Measurements from ENCODE around the gene IFI35. TPM values are rescaled to one million over a fixed set of nuclear protein-coding genes. Genes with fewer than 3 reads are reported as not detected.

The IFI35 gene
- polyA plus RNA-seq (2011; rRNA removed) (20.2 and 21.3 TPM in 2 replicates), polyA plus RNA-seq (2017; fragmentation: RNase III; extraction: RNeasy Plus Mini Kit Qiagen cat#74134 plus additional on column Dnase treatment) (10.6 to 12.9 TPM (median 10.8 TPM) in 3 replicates), polyA minus RNA-seq (2011; rRNA and poly(A)+ RNA removed) (15.6 and 18.7 TPM in 2 replicates)
- 15.4 and 17.0 TPM in 2 replicates for polyA plus RNA-seq (2012; cell fraction: cytosol; rRNA removed)
- polyA plus RNA-seq (2012; cell fraction: nucleus; rRNA removed) = 21.1 and 22.2 TPM in 2 replicates

DNA sequence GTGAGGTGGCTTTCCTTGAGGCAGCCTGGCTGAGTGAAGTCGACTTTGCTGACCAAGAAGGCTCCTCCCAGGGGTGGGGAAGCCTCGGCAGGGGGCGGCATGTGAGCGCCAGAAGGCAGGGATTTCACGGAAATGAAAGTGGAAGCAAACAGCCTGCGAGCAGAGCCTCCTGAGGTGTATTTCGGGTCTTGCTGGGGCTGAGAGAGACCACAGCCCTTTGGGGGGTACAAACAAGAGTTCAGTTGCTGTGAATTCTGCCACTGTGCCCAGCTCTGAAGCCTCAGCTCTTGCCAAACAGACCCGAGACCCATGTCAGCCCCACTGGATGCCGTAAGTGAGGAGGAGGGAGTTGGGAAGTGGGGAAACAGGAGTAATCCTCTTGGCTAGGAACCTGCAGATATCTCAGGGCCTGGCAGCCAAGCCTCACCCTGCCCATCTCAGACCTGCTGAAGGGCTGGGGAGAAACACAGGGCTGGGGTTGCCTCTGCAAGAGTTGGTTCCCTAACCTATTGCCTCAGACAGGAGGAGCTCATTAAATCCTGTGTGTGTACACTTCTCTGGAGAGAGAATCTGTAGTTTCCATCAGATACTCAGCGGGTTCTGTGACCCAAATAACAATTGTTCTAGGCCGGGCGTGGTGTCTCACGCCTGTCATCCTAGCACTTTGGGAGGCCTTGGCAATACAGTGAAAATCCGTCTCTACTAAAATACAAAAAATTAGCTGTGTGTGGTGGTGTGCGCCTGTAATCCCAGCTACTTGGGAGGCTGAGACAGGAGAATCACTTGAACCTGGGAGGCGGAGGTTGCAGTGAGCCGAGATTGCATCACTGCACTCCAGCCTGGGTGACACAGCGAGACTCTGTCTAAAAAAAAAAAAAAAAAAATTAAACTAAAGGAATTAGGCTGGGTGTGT lies at the start of gene IFI35:
TSS of gene IFI35 (plus strand) at position 146 of the 913 bp plus-strand sequence. CDS start at position 310, 164 bp downstream.
- ChIA-PET POLR2A (interaction anchor here (1.0 to 1.9 kb wide), 4 partner anchors 9 to 309 kb away, joined by 3 to 44 read pairs (median 4); partner anchors contain the start of gene RPL27), CTCF (interaction anchor here (0.8 to 1.6 kb wide), 8 partner anchors 10 to 216 kb away, joined by 3 to 13 read pairs (median 3); partner anchors contain the start of gene RND2)
- peak within 1 kb of the TSS; percentile 83 to 92 for H3K27ac ChIP-seq
- H3K4me2 ChIP-seq = peak within 1 kb of the TSS; percentile 85
- ATAC-seq (peak; percentile 82 to 84), FAIRE-seq (no peak), DNase-seq (ENCODE audit: low read depth in 1 of 2, low spot score in 1 of 2) (peak; percentile 80 to 85)
- TF ChIP-seq TP53 (CRISPR knock-in tag; IDR thresholded peaks at IDR 0.05) (no peak), CEBPB (IDR thresholded peaks at IDR 0.05) (no peak; a peak in 1 of 4 replicates), RAD21 (conservative IDR thresholded peaks at IDR 0.05 in 1 of 2, IDR thresholded peaks at IDR 0.05 in 1 of 2) (peak; percentile 59 to 66), POLR2A (IDR thresholded peaks at IDR 0.05; ENCODE audit: low read length) (peak; percentile 41; the same call in 1 of the 2 replicates), PHF8 (IDR thresholded peaks at IDR 0.05; ENCODE audit: borderline replicate concordance, low read depth) (peak; percentile 68; the same call in 1 of the 2 replicates), RCOR1 (IDR thresholded peaks at IDR 0.05; ENCODE audit: low read depth, low read length) (no peak), MYC (IDR thresholded peaks at IDR 0.05; ENCODE audit: borderline replicate concordance, low read length) (no peak), ZC3H11A (IDR thresholded peaks at IDR 0.05) (no peak), MAFK (IDR thresholded peaks at IDR 0.05; ENCODE audit: partially characterized antibody) (peak; percentile 22), JUN (IDR thresholded peaks at IDR 0.05) (peak; percentile 11 to 58; a peak in 1 of 5 replicates)
- TF ChIP-seq, protein P1, sequence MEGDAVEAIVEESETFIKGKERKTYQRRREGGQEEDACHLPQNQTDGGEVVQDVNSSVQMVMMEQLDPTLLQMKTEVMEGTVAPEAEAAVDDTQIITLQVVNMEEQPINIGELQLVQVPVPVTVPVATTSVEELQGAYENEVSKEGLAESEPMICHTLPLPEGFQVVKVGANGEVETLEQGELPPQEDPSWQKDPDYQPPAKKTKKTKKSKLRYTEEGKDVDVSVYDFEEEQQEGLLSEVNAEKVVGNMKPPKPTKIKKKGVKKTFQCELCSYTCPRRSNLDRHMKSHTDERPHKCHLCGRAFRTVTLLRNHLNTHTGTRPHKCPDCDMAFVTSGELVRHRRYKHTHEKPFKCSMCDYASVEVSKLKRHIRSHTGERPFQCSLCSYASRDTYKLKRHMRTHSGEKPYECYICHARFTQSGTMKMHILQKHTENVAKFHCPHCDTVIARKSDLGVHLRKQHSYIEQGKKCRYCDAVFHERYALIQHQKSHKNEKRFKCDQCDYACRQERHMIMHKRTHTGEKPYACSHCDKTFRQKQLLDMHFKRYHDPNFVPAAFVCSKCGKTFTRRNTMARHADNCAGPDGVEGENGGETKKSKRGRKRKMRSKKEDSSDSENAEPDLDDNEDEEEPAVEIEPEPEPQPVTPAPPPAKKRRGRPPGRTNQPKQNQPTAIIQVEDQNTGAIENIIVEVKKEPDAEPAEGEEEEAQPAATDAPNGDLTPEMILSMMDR (IDR thresholded peaks at IDR 0.05) = peak; percentile 41
- TF ChIP-seq, protein P2, sequence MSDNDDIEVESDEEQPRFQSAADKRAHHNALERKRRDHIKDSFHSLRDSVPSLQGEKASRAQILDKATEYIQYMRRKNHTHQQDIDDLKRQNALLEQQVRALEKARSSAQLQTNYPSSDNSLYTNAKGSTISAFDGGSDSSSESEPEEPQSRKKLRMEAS (IDR thresholded peaks at IDR 0.05) = peak; percentile 64
- 44% methylated on average over 18 of the region's 18 CpGs for WGBS (ENCODE audit: missing lambda C conversion rate)
- H3K4me3 ChIP-seq = peak within 1 kb of the TSS; percentile 44
- H3K9me3 ChIP-seq = no peaks in the 10 kb centered on the region
- H3K4me1 ChIP-seq = peaks cover 32% of the 10 kb centered on the region; the same call in 2 of the 3 replicates

DNA sequence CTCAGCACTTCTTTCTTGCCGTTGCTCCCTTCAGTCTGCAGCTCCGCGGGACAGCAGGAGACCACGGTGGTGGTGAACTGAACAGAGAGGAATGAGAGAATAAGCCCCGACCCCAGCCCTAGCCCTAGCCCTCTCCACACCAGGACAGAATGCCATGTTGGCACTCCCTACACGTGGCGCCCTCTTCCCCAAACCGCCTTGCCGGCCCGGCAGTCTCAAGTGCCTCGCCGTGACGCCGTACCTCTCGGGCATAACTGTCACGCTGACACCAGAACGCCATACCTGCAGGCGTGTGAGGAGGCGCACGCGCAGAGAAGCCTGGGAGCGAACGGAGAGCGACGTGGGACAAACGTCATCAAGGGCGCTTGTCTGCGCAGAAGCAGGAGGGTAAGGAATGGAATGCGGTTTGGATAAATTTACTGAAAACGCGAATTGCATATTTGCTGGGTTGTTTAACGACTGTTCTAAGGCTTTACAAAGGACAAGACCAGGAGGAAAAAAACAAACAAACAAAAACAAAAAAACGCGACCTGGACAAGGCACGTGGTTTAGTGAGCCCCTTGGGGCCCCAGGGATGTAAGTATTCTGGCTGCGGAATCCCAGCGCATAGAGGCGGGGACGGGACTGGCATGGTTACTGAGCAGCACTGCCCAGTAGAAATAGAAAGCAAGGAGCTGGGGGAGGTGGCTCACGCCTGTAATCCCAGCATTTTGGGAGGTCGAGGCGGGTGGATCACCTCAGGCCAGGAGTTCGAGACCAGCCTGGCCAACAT lies 42.2 kb upstream of the IFI35 start, which contains the start of gene AARSD1:
TSS of gene AARSD1 (minus strand) at position 294 of the 772 bp plus-strand sequence. CDS start at position 280, 14 bp downstream.
- Histone ChIP-seq H3K4me1 (peaks cover 8% of the 10 kb centered on the region; the same call in 2 of the 3 replicates), H3K4me2 (peak within 1 kb of the TSS; percentile 88), H3K9me3 (no peaks in the 10 kb centered on the region), H3K27ac (peak within 1 kb of the TSS; percentile 74 to 89), H3K4me3 (peak within 1 kb of the TSS; percentile 79)
- ATAC-seq (peak; percentile 94 to 98), FAIRE-seq (peak; percentile 36), DNase-seq (ENCODE audit: low read depth in 1 of 2, low spot score in 1 of 2) (peak; percentile 93 to 98)
- POLR2A ChIA-PET = interaction anchor here (0.6 to 3.1 kb wide), 7 partner anchors 8 to 98 kb away, joined by 4 to 48 read pairs (median 6); partner anchors contain the start of genes RPL27 and RUNDC1
- WGBS (ENCODE audit: missing lambda C conversion rate) = 2% methylated on average over 43 of the region's 43 CpGs
- CTCF ChIA-PET = interaction anchor here (0.6 to 4.3 kb wide), 11 partner anchors 10 to 437 kb away, joined by 3 to 29 read pairs (median 3); partner anchors contain the start of genes PSME3 and RPL27
- TF ChIP-seq EHF (CRISPR knock-in tag; IDR thresholded peaks at IDR 0.05) (no peak), RFX5 (IDR thresholded peaks at IDR 0.05) (0 out of 2 replicates have a peak, but pooled peaks have one; percentile 26), NFE2L2 (conservative IDR thresholded peaks at IDR 0.05; ENCODE audit: low read length) (no peak), ZSCAN20 (CRISPR knock-in tag; IDR thresholded peaks at IDR 0.05) (no peak), TP53 (CRISPR knock-in tag; IDR thresholded peaks at IDR 0.05) (no peak), POLR2A (IDR thresholded peaks at IDR 0.05; ENCODE audit: low read length) (peak; percentile 97), TFCP2L1 (CRISPR knock-in tag; IDR thresholded peaks at IDR 0.05) (no peak), SMC3 (IDR thresholded peaks at IDR 0.05) (peak; percentile 12; the same call in 1 of the 3 replicates), FOSL2 (IDR thresholded peaks at IDR 0.05) (no peak), FOSL2 (CRISPR knock-in tag; IDR thresholded peaks at IDR 0.05) (peak; percentile 26), HOXB13 (CRISPR knock-in tag; IDR thresholded peaks at IDR 0.05; ENCODE audit: low read depth) (no peak), RAD21 (conservative IDR thresholded peaks at IDR 0.05 in 1 of 2, IDR thresholded peaks at IDR 0.05 in 1 of 2) (0 out of 5 replicates have a peak, but pooled peaks of 1 of the 2 experiments have one; percentile 5), RNF2 (IDR thresholded peaks at IDR 0.05; ENCODE audit: borderline replicate concordance, low read depth) (no peak)
- TF ChIP-seq, protein P3, sequence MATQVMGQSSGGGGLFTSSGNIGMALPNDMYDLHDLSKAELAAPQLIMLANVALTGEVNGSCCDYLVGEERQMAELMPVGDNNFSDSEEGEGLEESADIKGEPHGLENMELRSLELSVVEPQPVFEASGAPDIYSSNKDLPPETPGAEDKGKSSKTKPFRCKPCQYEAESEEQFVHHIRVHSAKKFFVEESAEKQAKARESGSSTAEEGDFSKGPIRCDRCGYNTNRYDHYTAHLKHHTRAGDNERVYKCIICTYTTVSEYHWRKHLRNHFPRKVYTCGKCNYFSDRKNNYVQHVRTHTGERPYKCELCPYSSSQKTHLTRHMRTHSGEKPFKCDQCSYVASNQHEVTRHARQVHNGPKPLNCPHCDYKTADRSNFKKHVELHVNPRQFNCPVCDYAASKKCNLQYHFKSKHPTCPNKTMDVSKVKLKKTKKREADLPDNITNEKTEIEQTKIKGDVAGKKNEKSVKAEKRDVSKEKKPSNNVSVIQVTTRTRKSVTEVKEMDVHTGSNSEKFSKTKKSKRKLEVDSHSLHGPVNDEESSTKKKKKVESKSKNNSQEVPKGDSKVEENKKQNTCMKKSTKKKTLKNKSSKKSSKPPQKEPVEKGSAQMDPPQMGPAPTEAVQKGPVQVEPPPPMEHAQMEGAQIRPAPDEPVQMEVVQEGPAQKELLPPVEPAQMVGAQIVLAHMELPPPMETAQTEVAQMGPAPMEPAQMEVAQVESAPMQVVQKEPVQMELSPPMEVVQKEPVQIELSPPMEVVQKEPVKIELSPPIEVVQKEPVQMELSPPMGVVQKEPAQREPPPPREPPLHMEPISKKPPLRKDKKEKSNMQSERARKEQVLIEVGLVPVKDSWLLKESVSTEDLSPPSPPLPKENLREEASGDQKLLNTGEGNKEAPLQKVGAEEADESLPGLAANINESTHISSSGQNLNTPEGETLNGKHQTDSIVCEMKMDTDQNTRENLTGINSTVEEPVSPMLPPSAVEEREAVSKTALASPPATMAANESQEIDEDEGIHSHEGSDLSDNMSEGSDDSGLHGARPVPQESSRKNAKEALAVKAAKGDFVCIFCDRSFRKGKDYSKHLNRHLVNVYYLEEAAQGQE (IDR thresholded peaks at IDR 0.05) = peak; percentile 30; the same call in 1 of the 2 replicates
- TF ChIP-seq, protein P4, sequence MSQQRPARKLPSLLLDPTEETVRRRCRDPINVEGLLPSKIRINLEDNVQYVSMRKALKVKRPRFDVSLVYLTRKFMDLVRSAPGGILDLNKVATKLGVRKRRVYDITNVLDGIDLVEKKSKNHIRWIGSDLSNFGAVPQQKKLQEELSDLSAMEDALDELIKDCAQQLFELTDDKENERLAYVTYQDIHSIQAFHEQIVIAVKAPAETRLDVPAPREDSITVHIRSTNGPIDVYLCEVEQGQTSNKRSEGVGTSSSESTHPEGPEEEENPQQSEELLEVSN (IDR thresholded peaks at IDR 0.05; ENCODE audit: borderline replicate concordance, low read depth) = peak; percentile 87
